GM12892 (cell line): ENCODE data around the gene COL4A4.

Source experiments
- POLR2A ChIP-seq: IDR thresholded peaks from 2 replicates; pipeline ENCODE4 v1.6.1; 2011; ENCODE audit warnings: low read depth, low read length, control low read depth
- POLR2AphosphoS5 ChIP-seq: IDR thresholded peaks from 2 replicates; pipeline ENCODE4 v1.6.1; 2011; ENCODE audit warnings: low read depth, low read length, control low read depth
- TAF1 ChIP-seq: IDR thresholded peaks from 2 replicates; pipeline ENCODE4 v1.6.1; 2011; ENCODE audit warnings: low read depth, mild to moderate bottlenecking, control low read depth, low read length, borderline replicate concordance

DNA sequence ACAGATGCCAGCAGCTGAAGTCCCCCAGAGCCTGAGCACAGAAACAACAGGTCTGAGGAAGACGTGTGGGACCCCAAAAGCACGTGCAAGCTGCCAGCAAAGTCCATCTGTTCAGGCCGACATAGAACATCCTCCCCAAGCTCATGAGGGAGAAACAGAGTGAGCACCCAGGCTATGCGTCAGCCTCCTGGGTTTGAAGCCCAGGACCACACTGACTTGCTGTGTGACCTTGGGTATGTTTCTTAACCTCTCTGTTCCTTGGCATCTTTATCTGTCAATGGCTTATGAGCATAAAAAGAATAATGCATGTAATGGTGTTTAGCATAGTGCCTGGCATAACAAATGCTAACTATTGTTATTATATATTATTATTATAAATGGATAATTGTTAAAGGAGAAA, 40.3 kb downstream of the COL4A4 start:
- no peak for TF ChIP-seq POLR2A
- TF ChIP-seq TAF1: no peak
- no peak for TF ChIP-seq POLR2AphosphoS5
